ENCODE results near the gene DLG2. TPM values are rescaled to one million over a fixed set of nuclear protein-coding genes. Genes with fewer than 3 reads are reported as not detected.
A peak's percentile ranks its signal among the peaks of the same experiment; 100 is the strongest.

The DLG2 gene
- polyA plus RNA-seq, 1 experiment, result 0.68 TPM

- H3K27ac ChIP-seq (ENCODE audit: low read depth, low read length), result no peak overlapping the region
- no peak overlapping the region for H3K4me3 ChIP-seq (ENCODE audit: low read depth, low read length)
- H3K9me3 ChIP-seq (ENCODE audit: control insufficient read depth, insufficient read depth, low read length), result peaks cover 2% of the 10 kb centered on the region; the same call in 1 of the 2 replicates
- no peak for DNase-seq (ENCODE audit: low read depth, low spot score)
- no peak for TF ChIP-seq CTCF (IDR thresholded peaks at IDR 0.05; ENCODE audit: low read depth, low read length)
- no peaks in the 10 kb centered on the region for H3K27me3 ChIP-seq (ENCODE audit: control insufficient read depth, insufficient read depth, low read length)
- ChIA-PET CTCF (no interaction called here), POLR2A (no interaction called here)
Measured at GRCh38 chr11:85666687-85667086, 39.5 kb upstream of the DLG2 start.

DNA sequence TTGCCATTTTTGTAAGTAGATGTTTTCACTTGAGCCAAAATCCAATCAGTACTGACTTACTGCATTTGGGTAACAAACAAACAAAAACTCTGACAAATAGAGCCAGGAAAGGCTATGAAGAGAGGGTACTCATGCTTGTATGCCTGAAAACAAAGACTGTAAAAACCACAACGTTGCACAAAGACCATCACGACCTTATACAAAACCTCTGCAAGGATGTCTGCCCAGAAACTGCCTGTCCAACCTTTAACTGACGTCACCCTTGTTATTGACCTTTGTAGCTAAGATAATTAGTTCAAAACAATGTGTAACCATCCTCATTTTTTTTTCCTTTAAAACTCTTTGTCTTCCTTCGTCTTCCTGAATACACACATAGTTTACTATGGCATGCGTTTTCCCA lies 38.6 kb upstream of the DLG2 start:
- ChIA-PET CTCF (interaction anchor here (0.6 kb wide), 1 partner anchor 611 kb away, joined by 4 read pairs; no protein-coding TSS in a partner anchor), POLR2A (no interaction called here)
- no peak for TF ChIP-seq CTCF (IDR thresholded peaks at IDR 0.05; ENCODE audit: low read depth, low read length)

GRCh38 chr11:85664615-85665481 lies 37.7 kb upstream of the DLG2 start, which contains the start of gene CREBZF:
Gene CREBZF (minus strand): TSS chr11:85665129. CDS start chr11:85664875, 254 bp downstream.
- peak within 1 kb of the TSS; percentile 97 for H3K27ac ChIP-seq (ENCODE audit: low read depth, low read length)
- ChIA-PET CTCF (interaction anchor here (0.7 to 1.3 kb wide), 3 partner anchors 21 to 884 kb away, joined by 3 to 5 read pairs (median 3); no protein-coding TSS in a partner anchor), POLR2A (interaction anchor here (0.5 to 4.3 kb wide), 7 partner anchors 16 to 150 kb away, joined by 3 to 43 read pairs (median 3); partner anchors contain the start of genes CCDC89 and TMEM126A)
- H3K9me3 ChIP-seq (ENCODE audit: control insufficient read depth, insufficient read depth, low read length), result peaks cover 2% of the 10 kb centered on the region; the same call in 1 of the 2 replicates
- no peaks in the 10 kb centered on the region for H3K27me3 ChIP-seq (ENCODE audit: control insufficient read depth, insufficient read depth, low read length)
- peak within 1 kb of the TSS; percentile 91 for H3K4me3 ChIP-seq (ENCODE audit: low read depth, low read length)
- no peak for TF ChIP-seq CTCF (IDR thresholded peaks at IDR 0.05; ENCODE audit: low read depth, low read length)
- DNase-seq (ENCODE audit: low read depth, low spot score), result peak; percentile 87

More for the DNA sequence above, 38.6 kb upstream of the DLG2 start:
- no peak overlapping the region for H3K27ac ChIP-seq (ENCODE audit: low read depth, low read length)
- no peak overlapping the region for H3K4me3 ChIP-seq (ENCODE audit: low read depth, low read length)
- H3K27me3 ChIP-seq (ENCODE audit: control insufficient read depth, insufficient read depth, low read length), result no peaks in the 10 kb centered on the region
- peaks cover 2% of the 10 kb centered on the region; the same call in 1 of the 2 replicates for H3K9me3 ChIP-seq (ENCODE audit: control insufficient read depth, insufficient read depth, low read length)
- DNase-seq (ENCODE audit: low read depth, low spot score), result no peak

DNA sequence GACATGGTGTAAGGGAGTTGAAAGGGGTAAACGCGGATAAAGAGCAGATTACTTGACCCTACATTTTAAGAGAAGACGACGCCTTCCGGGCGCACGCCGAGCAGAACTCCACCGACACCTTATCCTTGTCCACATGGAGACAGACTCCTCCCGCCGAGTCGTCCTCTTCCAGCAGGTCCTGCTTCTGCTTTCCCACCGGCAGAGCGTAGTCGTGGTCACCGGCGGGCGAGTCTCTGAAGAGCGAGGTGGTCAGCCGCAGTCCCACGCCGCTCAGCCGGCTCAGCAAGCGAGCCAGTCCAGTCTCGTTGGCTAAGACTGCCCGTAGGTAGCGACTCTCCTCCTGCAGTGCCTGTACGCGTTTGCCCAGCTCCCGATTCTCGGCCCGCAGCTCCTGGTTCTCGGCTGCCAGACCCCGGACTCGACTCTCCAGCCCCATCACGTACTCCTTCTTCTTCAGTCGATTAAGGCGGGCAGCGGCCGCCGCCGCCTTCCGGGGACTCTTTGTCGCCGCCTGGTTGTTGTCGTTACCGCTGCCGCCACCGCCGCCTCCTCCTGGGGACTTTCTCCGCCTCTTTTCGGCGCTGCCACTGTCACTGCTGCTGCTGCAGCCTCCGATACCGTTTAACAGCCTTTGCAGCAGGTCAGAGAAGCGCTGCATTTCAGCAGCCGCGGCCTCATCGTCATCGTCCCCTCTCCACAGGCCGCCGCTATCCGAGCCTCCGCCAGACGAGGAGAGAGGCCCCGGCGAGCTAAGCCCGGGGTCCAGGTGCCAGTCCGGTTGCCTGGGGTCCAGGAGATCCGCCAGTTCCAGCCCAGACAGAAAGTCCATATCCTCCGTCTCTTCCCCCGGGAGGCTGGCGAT lies 36.8 kb upstream of the DLG2 start:
- DNase-seq (ENCODE audit: low read depth, low spot score), result no peak
- H3K4me3 ChIP-seq (ENCODE audit: low read depth, low read length), result peak overlapping the region; percentile 91
- no peaks in the 10 kb centered on the region for H3K27me3 ChIP-seq (ENCODE audit: control insufficient read depth, insufficient read depth, low read length)
- H3K9me3 ChIP-seq (ENCODE audit: control insufficient read depth, insufficient read depth, low read length), result peaks cover 2% of the 10 kb centered on the region; the same call in 1 of the 2 replicates
- CTCF ChIA-PET, result interaction anchor here (0.7 to 1.3 kb wide), 4 partner anchors 21 to 883 kb away, joined by 3 to 5 read pairs (median 3); no protein-coding TSS in a partner anchor
- H3K27ac ChIP-seq (ENCODE audit: low read depth, low read length), result peak overlapping the region; percentile 97
- POLR2A ChIA-PET, result interaction anchor here (0.5 to 4.3 kb wide), 5 partner anchors 15 to 153 kb away, joined by 3 to 43 read pairs (median 7); partner anchors contain the start of genes CCDC89 and TMEM126A
- TF ChIP-seq CTCF (IDR thresholded peaks at IDR 0.05; ENCODE audit: low read depth, low read length), result peak; percentile 35; the same call in 1 of the 2 replicates
